Loucy (cell line): ENCODE measurements around the gene PACRG.

Source experiments
- H2AFZ ChIP-seq: fragments of 200-600 bp; sonication (generic); 2 replicates; pipeline ENCODE4 v1.6.0; 2016; ENCODE audit warnings: antibody characterized with exemption, mild to moderate bottlenecking, low read length, moderate library complexity
- H3F3A ChIP-seq: fragments of 200-600 bp; 2 replicates; pipeline ENCODE4 v1.6.0; 2016; ENCODE audit warnings: antibody characterized with exemption, low read depth, mild to moderate bottlenecking
- H3K27me3 ChIP-seq: fragments of 200-600 bp; sonication (generic); 2 replicates; pipeline ENCODE4 v1.6.1; 2014; ENCODE audit warnings: low read length, mild to moderate bottlenecking; ENCODE audit not compliant: insufficient read depth, poor library complexity, severe bottlenecking
- H3K36me3 ChIP-seq: fragments of 200-600 bp; sonication (generic); 2 replicates; pipeline ENCODE4 v1.6.1; 2016; ENCODE audit warnings: low read length; ENCODE audit not compliant: insufficient read depth
- H3K4me1 ChIP-seq: fragments of 200-600 bp; sonication (generic); 2 replicates; pipeline ENCODE4 v1.5.1; 2014; ENCODE audit warnings: low read length, mild to moderate bottlenecking; ENCODE audit not compliant: insufficient read depth, poor library complexity, severe bottlenecking
- H3K4me2 ChIP-seq: fragments of 200-600 bp; sonication (generic); 2 replicates; pipeline ENCODE4 v1.6.0; 2014; ENCODE audit warnings: antibody characterized with exemption, low read length, low read depth, mild to moderate bottlenecking; ENCODE audit not compliant: poor library complexity, severe bottlenecking
- H3K4me3 ChIP-seq: fragments of 200-600 bp; sonication (generic); 2 replicates; pipeline ENCODE4 v1.5.1; 2014; ENCODE audit warnings: low read length, mild to moderate bottlenecking, mixed read lengths; ENCODE audit not compliant: poor library complexity, severe bottlenecking
- H3K79me2 ChIP-seq: fragments of 200-600 bp; sonication (generic); 2 replicates; pipeline ENCODE4 v1.6.1; 2014; ENCODE audit warnings: low read length; ENCODE audit not compliant: insufficient read depth
- H3K9ac ChIP-seq: fragments of 200-600 bp; sonication (generic); 2 replicates; pipeline ENCODE4 v1.6.0; 2014; ENCODE audit warnings: mild to moderate bottlenecking, low read depth, low read length, moderate library complexity; ENCODE audit not compliant: poor library complexity, severe bottlenecking
- H3K9me2 ChIP-seq: fragments of 200-600 bp; sonication (generic); replicated peaks from 2 replicates; pipeline ENCODE4 v1.6.1; 2016; ENCODE audit warnings: low read depth, low read length, mixed read lengths
- H3K9me3 ChIP-seq: fragments of 200-600 bp; sonication (generic); 2 replicates; pipeline ENCODE4 v1.6.1; 2014; ENCODE audit warnings: mild to moderate bottlenecking, antibody characterized with exemption, low read length, low read depth; ENCODE audit not compliant: insufficient read depth
- H4K20me1 ChIP-seq: fragments of 200-600 bp; sonication (generic); 2 replicates; pipeline ENCODE4 v1.6.0; 2014; ENCODE audit warnings: antibody characterized with exemption, low read length, mild to moderate bottlenecking; ENCODE audit not compliant: insufficient read depth, poor library complexity, severe bottlenecking
- EZH2phosphoT487 ChIP-seq: fragments of 200-600 bp; IDR thresholded peaks from 2 replicates; pipeline ENCODE4 v1.6.1; 2018; ENCODE audit warnings: antibody characterized with exemption, mild to moderate bottlenecking, moderate library complexity, borderline replicate concordance
- TF ChIP-seq, protein P1 (sequence below): fragments of 200-600 bp; sonication (generic); conservative IDR thresholded peaks from 2 replicates; pipeline ENCODE4 v1.5.1; 2014; ENCODE audit warnings: mild to moderate bottlenecking, antibody characterized with exemption, low read length

Gene PACRG

DNA sequence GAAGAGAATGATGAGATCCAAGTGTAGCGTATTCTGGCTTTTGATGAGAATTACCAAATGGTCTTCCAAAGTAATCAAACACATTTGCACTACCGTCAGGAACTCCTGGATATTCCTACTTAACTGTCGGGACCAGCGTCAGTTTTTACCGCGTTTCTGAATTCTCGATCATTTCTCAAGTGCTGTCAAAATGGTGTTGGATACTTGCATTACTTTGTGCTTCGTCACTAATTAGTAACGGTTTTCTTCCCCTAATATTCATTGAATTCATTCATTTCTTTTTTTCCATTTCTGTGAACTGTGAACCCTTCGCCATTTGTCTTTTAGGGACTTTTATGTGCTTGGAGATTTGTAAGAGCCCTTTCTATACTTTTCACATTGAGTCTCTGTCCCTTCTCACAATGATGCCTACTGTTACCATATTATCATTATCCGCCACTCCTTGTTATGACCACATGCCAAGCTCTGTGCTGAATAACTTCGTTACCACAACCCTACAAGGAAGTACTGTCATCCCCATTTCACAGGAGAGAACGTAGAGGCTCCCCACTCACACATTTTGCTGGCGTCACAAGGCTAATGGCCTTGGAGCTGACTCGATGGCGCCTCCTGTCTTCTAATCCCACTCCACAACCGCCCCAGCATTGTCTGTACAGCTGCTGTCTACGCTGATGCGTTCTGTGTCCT is 612.6 kb downstream of the PACRG start:
- Histone ChIP-seq H3K9me3 (no peaks in the 10 kb centered on the region; the same call in 1 of the 2 replicates), H3K27me3 (no peaks in the 10 kb centered on the region), H3K4me1 (no peaks in the 10 kb centered on the region), H3K9me2 (no peaks in the 10 kb centered on the region), H3K36me3 (no peaks in the 10 kb centered on the region), H3K4me3 (no peak overlapping the region), H2AFZ (no peak overlapping the region), H3K79me2 (no peaks in the 10 kb centered on the region), H3K9ac (no peak overlapping the region), H3K4me2 (no peak overlapping the region), H4K20me1 (no peaks in the 10 kb centered on the region), H3F3A (no peaks in the 10 kb centered on the region)
- TF ChIP-seq, protein P1, sequence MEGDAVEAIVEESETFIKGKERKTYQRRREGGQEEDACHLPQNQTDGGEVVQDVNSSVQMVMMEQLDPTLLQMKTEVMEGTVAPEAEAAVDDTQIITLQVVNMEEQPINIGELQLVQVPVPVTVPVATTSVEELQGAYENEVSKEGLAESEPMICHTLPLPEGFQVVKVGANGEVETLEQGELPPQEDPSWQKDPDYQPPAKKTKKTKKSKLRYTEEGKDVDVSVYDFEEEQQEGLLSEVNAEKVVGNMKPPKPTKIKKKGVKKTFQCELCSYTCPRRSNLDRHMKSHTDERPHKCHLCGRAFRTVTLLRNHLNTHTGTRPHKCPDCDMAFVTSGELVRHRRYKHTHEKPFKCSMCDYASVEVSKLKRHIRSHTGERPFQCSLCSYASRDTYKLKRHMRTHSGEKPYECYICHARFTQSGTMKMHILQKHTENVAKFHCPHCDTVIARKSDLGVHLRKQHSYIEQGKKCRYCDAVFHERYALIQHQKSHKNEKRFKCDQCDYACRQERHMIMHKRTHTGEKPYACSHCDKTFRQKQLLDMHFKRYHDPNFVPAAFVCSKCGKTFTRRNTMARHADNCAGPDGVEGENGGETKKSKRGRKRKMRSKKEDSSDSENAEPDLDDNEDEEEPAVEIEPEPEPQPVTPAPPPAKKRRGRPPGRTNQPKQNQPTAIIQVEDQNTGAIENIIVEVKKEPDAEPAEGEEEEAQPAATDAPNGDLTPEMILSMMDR = no peak
- no peak for TF ChIP-seq EZH2phosphoT487

DNA sequence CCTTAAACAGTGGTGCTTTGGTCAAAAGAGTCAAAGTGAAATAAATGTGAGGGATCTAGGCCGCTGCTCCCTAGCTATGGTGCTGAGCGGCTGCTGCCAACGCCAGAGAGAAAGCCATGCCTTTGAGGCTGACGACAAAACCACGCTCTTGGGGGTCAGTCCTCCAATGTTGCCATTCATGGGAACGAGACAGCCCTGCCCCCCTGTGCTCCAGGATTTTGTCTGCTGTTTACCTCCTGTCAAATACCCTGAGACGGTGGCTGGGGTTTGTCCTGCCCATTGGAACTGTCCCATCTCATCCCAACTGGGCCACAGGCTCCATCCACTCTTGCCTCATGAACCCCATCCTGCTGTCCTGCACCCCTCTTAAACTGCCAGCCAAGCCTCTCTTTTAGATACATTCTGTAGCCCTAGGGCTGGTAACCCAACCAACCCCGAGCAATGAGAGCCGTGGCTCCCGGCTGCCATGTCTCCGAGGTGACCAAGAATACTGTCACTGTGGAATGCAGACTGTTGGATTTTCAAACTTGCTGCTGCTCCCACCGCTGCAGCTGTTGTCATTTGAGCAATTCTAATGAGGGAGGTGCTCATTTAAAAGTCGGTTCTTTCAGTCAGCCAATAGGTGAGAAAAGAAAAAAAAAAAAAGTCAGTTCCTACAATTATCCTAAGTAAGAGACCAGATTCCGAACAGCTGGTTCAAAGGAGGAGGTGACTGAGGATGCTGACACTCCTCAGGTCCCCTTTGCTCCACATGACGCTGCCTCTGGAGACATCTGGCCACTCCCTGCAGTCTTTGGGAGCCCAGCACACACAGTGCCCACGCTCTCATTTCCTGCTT is 613.7 kb downstream of the PACRG start:
- no peaks in the 10 kb centered on the region for H3K4me1 ChIP-seq
- H3K9ac ChIP-seq = no peak overlapping the region
- H3K79me2 ChIP-seq = no peaks in the 10 kb centered on the region
- H4K20me1 ChIP-seq = no peaks in the 10 kb centered on the region
- H3K9me2 ChIP-seq = no peaks in the 10 kb centered on the region
- H3F3A ChIP-seq = no peaks in the 10 kb centered on the region
- H3K27me3 ChIP-seq = no peaks in the 10 kb centered on the region
- H2AFZ ChIP-seq = no peak overlapping the region
- no peak overlapping the region for H3K4me3 ChIP-seq
- H3K36me3 ChIP-seq = no peaks in the 10 kb centered on the region
- TF ChIP-seq, protein P1 = no peak
- TF ChIP-seq EZH2phosphoT487 = no peak
- no peak overlapping the region for H3K4me2 ChIP-seq
- H3K9me3 ChIP-seq = no peaks in the 10 kb centered on the region; the same call in 1 of the 2 replicates

- no peak overlapping the region for H3K9ac ChIP-seq
- H3K9me2 ChIP-seq = no peaks in the 10 kb centered on the region
- no peaks in the 10 kb centered on the region; the same call in 1 of the 2 replicates for H3K9me3 ChIP-seq
- no peak overlapping the region for H3K4me3 ChIP-seq
- no peaks in the 10 kb centered on the region for H3F3A ChIP-seq
- H2AFZ ChIP-seq = no peak overlapping the region
- no peaks in the 10 kb centered on the region for H4K20me1 ChIP-seq
- no peaks in the 10 kb centered on the region for H3K36me3 ChIP-seq
- H3K4me2 ChIP-seq = no peak overlapping the region
- TF ChIP-seq, protein P1 = no peak
- TF ChIP-seq EZH2phosphoT487 = no peak
- H3K27me3 ChIP-seq = no peaks in the 10 kb centered on the region
- no peaks in the 10 kb centered on the region for H3K4me1 ChIP-seq
- H3K79me2 ChIP-seq = no peaks in the 10 kb centered on the region
These were observed 615.1 kb downstream of the PACRG start for GRCh38 chr6:163342571-163343539.
